Measurements from ENCODE around the gene ALKBH3. TPM values are rescaled to one million over a fixed set of nuclear protein-coding genes. Genes with fewer than 3 reads are reported as not detected.

Gene ALKBH3
- total and polyA plus RNA-seq, 2 of the 13 experiments (the other 11 are each of a cell fraction or from before 2014, with no cell fraction given): 17.8 to 36.1 TPM

DNA sequence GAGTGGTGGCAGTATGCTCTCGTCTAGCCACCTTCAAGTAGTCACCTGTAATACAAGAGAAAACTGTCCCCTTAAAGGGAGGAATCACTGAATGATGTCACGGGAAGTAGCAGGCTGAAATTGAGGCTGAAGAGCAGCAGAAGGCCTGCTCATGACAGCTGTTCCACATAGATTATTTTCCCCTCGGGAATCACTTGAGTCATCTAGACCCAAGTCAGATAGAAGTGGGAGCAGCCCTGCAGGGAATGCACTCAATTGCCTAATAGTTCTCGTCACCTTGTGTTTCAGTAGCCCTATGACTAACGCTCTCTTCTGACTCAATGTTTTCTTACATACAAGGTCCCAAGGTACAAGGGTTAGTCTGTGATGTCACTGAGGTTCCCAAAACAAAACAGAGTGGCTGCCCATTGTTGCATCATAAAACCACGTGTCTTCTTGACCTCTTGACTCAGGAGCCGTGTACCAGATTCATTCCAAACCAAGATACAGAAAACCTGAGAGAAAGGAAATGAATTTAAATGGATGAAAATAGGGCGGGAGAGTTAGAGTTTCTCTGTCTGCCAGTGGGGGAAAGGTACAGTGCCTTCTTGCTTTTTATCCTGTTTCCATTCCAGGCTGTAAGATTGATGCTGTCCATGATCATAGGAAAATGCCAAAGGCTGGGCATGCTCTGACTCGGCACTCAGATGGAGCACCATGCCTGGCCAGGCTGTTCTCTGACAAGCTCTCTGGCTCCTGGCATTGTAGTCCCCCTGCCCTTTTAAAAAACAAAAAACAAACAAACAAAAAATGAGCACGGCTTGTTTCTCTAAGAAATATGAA lies 40.2 kb downstream of the ALKBH3 start:
- peak; percentile 91 for DNase-seq (ENCODE audit: low spot score)
- no peak overlapping the region for H3K4me3 ChIP-seq (replicated peaks in 1 of 3; ENCODE audit: insufficient read depth in 1 of 3, low read depth in 2 of 3, low read length in 3 of 3)
- H3K27ac ChIP-seq (ENCODE audit: extremely low read length, insufficient read depth, low read length): peak overlapping the region; percentile 25
- H3K4me1 ChIP-seq (ENCODE audit: insufficient read depth, low read length): peaks cover 17% of the 10 kb centered on the region
- BruUV-seq (replicated peaks): TSS peak; percentile 39
- 65% methylated on average over 10 of the region's 10 CpGs for WGBS (ENCODE audit: low lambda C conversion rate)
- ChIA-PET POLR2A (no interaction called here), CTCF (ENCODE audit: low intra/inter-chr PET ratio, low total read pairs) (no interaction called here)
- intact Hi-C loops (cut with micrococcal nuclease; ENCODE audit: unreplicated experiment) (no loop called here), in situ Hi-C loops (cut with HindIII; ENCODE audit: extremely low pct_ligation_motif_present, low pct_unique_long_range_greater_than_20kb) (no loop called here)
- H3K36me3 ChIP-seq (replicated peaks in 1 of 2; ENCODE audit: control insufficient read depth in 1 of 2, insufficient read depth in 2 of 2, low read length in 2 of 2): peaks cover 5 to 22% of the 10 kb centered on the region in 2 experiments
- no peak overlapping the region for H3K9ac ChIP-seq (ENCODE audit: insufficient read depth, low read depth, low read length)
- H4K20me1 ChIP-seq (ENCODE audit: insufficient read depth, low read length): no peaks in the 10 kb centered on the region
- no peak overlapping the region for H3K4me2 ChIP-seq (ENCODE audit: low read depth, low read length)
- no peak overlapping the region for H2AFZ ChIP-seq (ENCODE audit: low read length)
- no peaks in the 10 kb centered on the region for H3K27me3 ChIP-seq (ENCODE audit: control insufficient read depth in 1 of 2, insufficient read depth in 2 of 2, low read length in 2 of 2)
- FAIRE-seq: no peak
- no peaks in the 10 kb centered on the region for H3K79me2 ChIP-seq (ENCODE audit: insufficient read depth, low read length)
- H3K9me3 ChIP-seq (ENCODE audit: low read length): no peaks in the 10 kb centered on the region
- ATAC-seq: peak; percentile 82
- TF ChIP-seq MAFK (conservative IDR thresholded peaks at IDR 0.05 in 1 of 2, IDR thresholded peaks at IDR 0.05 in 1 of 2; ENCODE audit: low read length in 2 of 2): no peak
- no peak for TF ChIP-seq ZNF572 (CRISPR knock-in tag; IDR thresholded peaks at IDR 0.05)
- TF ChIP-seq ZFP62 (CRISPR knock-in tag; IDR thresholded peaks at IDR 0.05): no peak
- TF ChIP-seq HMG20A (CRISPR knock-in tag; IDR thresholded peaks at IDR 0.05; ENCODE audit: borderline replicate concordance): peak; percentile 82; the same call in 1 of the 2 replicates
- no peak for TF ChIP-seq TP53 (CRISPR knock-in tag; conservative IDR thresholded peaks at IDR 0.05)
- no peak for TF ChIP-seq MAZ (IDR thresholded peaks at IDR 0.05; ENCODE audit: borderline replicate concordance, low read depth, low read length)
- no peak for TF ChIP-seq MAZ (CRISPR knock-in tag; IDR thresholded peaks at IDR 0.05; ENCODE audit: low read depth)
- no peak for TF ChIP-seq ZBTB20 (CRISPR knock-in tag; IDR thresholded peaks at IDR 0.05; ENCODE audit: borderline replicate concordance, low read depth)
- no peak for TF ChIP-seq ARID2 (CRISPR knock-in tag; IDR thresholded peaks at IDR 0.05; ENCODE audit: borderline replicate concordance)
- no peak for TF ChIP-seq KDM5A (IDR thresholded peaks at IDR 0.05; ENCODE audit: borderline replicate concordance, low read length)
- TF ChIP-seq ATRX (CRISPR knock-in tag; IDR thresholded peaks at IDR 0.05; ENCODE audit: borderline replicate concordance): no peak
- TF ChIP-seq CBX2 (IDR thresholded peaks at IDR 0.05; ENCODE audit: low read depth, low read length): no peak
- TF ChIP-seq CBX2 (CRISPR knock-in tag; IDR thresholded peaks at IDR 0.05; ENCODE audit: low read depth): no peak
- TF ChIP-seq ZNF598 (CRISPR knock-in tag; IDR thresholded peaks at IDR 0.05; ENCODE audit: borderline replicate concordance): no peak
- peak; percentile 23; the same call in 1 of the 2 replicates for TF ChIP-seq IRF2 (CRISPR knock-in tag; IDR thresholded peaks at IDR 0.05)
- TF ChIP-seq KDM3A (CRISPR knock-in tag; IDR thresholded peaks at IDR 0.05; ENCODE audit: low read depth): no peak
- no peak for TF ChIP-seq KDM5B (CRISPR knock-in tag; IDR thresholded peaks at IDR 0.05; ENCODE audit: borderline replicate concordance)
- TF ChIP-seq, protein P1, sequence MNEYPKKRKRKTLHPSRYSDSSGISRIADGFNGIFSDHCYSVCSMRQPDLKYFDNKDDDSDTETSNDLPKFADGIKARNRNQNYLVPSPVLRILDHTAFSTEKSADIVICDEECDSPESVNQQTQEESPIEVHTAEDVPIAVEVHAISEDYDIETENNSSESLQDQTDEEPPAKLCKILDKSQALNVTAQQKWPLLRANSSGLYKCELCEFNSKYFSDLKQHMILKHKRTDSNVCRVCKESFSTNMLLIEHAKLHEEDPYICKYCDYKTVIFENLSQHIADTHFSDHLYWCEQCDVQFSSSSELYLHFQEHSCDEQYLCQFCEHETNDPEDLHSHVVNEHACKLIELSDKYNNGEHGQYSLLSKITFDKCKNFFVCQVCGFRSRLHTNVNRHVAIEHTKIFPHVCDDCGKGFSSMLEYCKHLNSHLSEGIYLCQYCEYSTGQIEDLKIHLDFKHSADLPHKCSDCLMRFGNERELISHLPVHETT (CRISPR knock-in tag; conservative IDR thresholded peaks at IDR 0.05): no peak
- TF ChIP-seq, protein P2, sequence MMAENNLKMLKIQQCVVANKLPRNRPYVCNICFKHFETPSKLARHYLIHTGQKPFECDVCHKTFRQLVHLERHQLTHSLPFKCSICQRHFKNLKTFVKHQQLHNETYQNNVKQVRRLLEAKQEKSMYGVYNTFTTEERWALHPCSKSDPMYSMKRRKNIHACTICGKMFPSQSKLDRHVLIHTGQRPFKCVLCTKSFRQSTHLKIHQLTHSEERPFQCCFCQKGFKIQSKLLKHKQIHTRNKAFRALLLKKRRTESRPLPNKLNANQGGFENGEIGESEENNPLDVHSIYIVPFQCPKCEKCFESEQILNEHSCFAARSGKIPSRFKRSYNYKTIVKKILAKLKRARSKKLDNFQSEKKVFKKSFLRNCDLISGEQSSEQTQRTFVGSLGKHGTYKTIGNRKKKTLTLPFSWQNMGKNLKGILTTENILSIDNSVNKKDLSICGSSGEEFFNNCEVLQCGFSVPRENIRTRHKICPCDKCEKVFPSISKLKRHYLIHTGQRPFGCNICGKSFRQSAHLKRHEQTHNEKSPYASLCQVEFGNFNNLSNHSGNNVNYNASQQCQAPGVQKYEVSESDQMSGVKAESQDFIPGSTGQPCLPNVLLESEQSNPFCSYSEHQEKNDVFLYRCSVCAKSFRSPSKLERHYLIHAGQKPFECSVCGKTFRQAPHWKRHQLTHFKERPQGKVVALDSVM (CRISPR knock-in tag; IDR thresholded peaks at IDR 0.05): no peak
- peak; percentile 58 for TF ChIP-seq RXRB (CRISPR knock-in tag; IDR thresholded peaks at IDR 0.05; ENCODE audit: borderline replicate concordance)
- TF ChIP-seq GABPB1 (CRISPR knock-in tag; IDR thresholded peaks at IDR 0.05): peak; percentile 35; the same call in 1 of the 2 replicates
